ENCODE results near the gene CAPN12. TPM values are rescaled to one million over a fixed set of nuclear protein-coding genes. Genes with fewer than 3 reads are reported as not detected.
A peak's percentile ranks its signal among the peaks of the same experiment; 100 is the strongest.

The CAPN12 gene
- total and polyA plus RNA-seq, 10 of the 15 experiments (the other 5 are each of a cell fraction or from before 2014, with no cell fraction given): 0.64 to 4.6 (median 2.0) TPM

GRCh38 chr19:38700902-38701454 lies 43.3 kb downstream of the CAPN12 start:
- ATAC-seq (no peak), FAIRE-seq (no peak), DNase-seq (ENCODE audit: low read depth, low spot score) (no peak)
- ChIA-PET SMC1A (ENCODE audit: uncharacterized antibody, unreplicated experiment) (interaction anchor here (0.6 kb wide), 1 partner anchor 30 kb away, joined by 5 read pairs; no protein-coding TSS in a partner anchor), CTCF (interaction anchor here (0.9 kb wide), 1 partner anchor 230 kb away, joined by 3 read pairs; the partner anchor contains the start of genes MRPS12 and SARS2), POLR2A (no interaction called here), RAD21 (ENCODE audit: unreplicated experiment) (no interaction called here)
- intact Hi-C loops (cut with micrococcal nuclease; ENCODE audit: unreplicated experiment) (no loop called here), in situ Hi-C loops (cut with MboI) (no loop called here)
- H3K27me3 ChIP-seq (replicated peaks in 1 of 2; ENCODE audit: control insufficient read depth in 2 of 2, insufficient read depth in 2 of 2, low read length in 1 of 2): no peaks in the 10 kb centered on the region
- no peak overlapping the region for H3K4me2 ChIP-seq (ENCODE audit: control insufficient read depth, insufficient read depth)
- H3K9me3 ChIP-seq (replicated peaks; ENCODE audit: control insufficient read depth, insufficient read depth, low read length): no peaks in the 10 kb centered on the region
- H3K27ac ChIP-seq (ENCODE audit: control insufficient read depth, insufficient read depth): no peak overlapping the region
- H3K79me2 ChIP-seq (ENCODE audit: control insufficient read depth, insufficient read depth, low read length): peaks cover 12% of the 10 kb centered on the region
- peaks cover 16% of the 10 kb centered on the region for H3K4me1 ChIP-seq (ENCODE audit: control insufficient read depth, insufficient read depth, low read length)
- BruUV-seq (replicated peaks): TSS peak; percentile 64
- TF ChIP-seq HDAC2 (IDR thresholded peaks at IDR 0.05): no peak
- TF ChIP-seq BRCA1 (IDR thresholded peaks at IDR 0.05; ENCODE audit: low read depth, low read length): no peak
- TF ChIP-seq CREB1 (IDR thresholded peaks at IDR 0.05; ENCODE audit: low read depth): no peak
- no peak for TF ChIP-seq PKNOX1 (IDR thresholded peaks at IDR 0.05)
- no peak for TF ChIP-seq PRDM15 (CRISPR knock-in tag; IDR thresholded peaks at IDR 0.05)
- TF ChIP-seq ATF3 (IDR thresholded peaks at IDR 0.05; ENCODE audit: borderline replicate concordance, extremely low read depth, low read depth, low read length): no peak
- no peak for TF ChIP-seq YY1 (IDR thresholded peaks at IDR 0.05; ENCODE audit: low read depth, low read length)
- TF ChIP-seq USF1 (IDR thresholded peaks at IDR 0.05; ENCODE audit: borderline replicate concordance, extremely low read length, insufficient read depth, low read depth, low read length): no peak
- H3K36me3 ChIP-seq (ENCODE audit: control insufficient read depth in 2 of 2, insufficient read depth in 2 of 2, low read length in 1 of 2): peaks cover 30 to 46% of the 10 kb centered on the region in 2 experiments; a peak in 3 of 4 replicates
- 0 out of 2 replicates have a peak, but pooled peaks cover 5% of the 10 kb centered on the region for H4K20me1 ChIP-seq (ENCODE audit: control insufficient read depth, insufficient read depth)
- no peak overlapping the region for H3K9ac ChIP-seq (ENCODE audit: control insufficient read depth, insufficient read depth, low read length)
- H3K4me3 ChIP-seq: no peak overlapping the region
- 98% methylated on average over 18 of the region's 18 CpGs for WGBS (ENCODE audit: insufficient coverage, insufficient replicate concordance, low lambda C conversion rate, missing lambda C conversion rate)
- no peak overlapping the region for H2AFZ ChIP-seq (ENCODE audit: control insufficient read depth, low read depth, low read length)

Data from GM12878 (cell line).